SK-N-SH treated with all-trans-retinoic acid at 6 μM for 48 hours (cell line): Measurements from ENCODE around the gene CD274.
"Not testable (repeated sequence)": the region's sequence is repeated elsewhere in the genome, so short reads cannot be mapped to it uniquely, and the experiment has no call there.

ENCODE experiments used
- ATAC-seq: fragments of 200-7000 bp; cut with Tn5 transposase; 3 replicates; pipeline ENCODE4 v1.9.1; 2020; ENCODE audit warnings: mild to moderate bottlenecking, moderate library complexity
- ARNTL ChIP-seq: fragments of 450-650 bp; formaldehyde crosslinking; IDR thresholded peaks from 2 replicates; pipeline ENCODE4 v1.5.0; 2020; ENCODE audit warnings: low read depth, mild to moderate bottlenecking, moderate library complexity, borderline replicate concordance
- BACH2 ChIP-seq: fragments of 250-450 bp; sonication (Bioruptor Pico); IDR thresholded peaks from 2 replicates; pipeline ENCODE4 v1.9.0; 2021; ENCODE audit warnings: mild to moderate bottlenecking, borderline replicate concordance
- CSDC2 ChIP-seq: fragments of 250-450 bp; sonication (Bioruptor Pico); IDR thresholded peaks from 2 replicates; pipeline ENCODE4 v1.5.0; 2020; ENCODE audit warnings: mild to moderate bottlenecking, moderate library complexity
- ESRRG ChIP-seq: fragments of 250-450 bp; sonication (Bioruptor Pico); IDR thresholded peaks from 2 replicates; pipeline ENCODE4 v1.6.1; 2021; ENCODE audit warnings: mild to moderate bottlenecking
- GLIS3 ChIP-seq: fragments of 250-450 bp; sonication (Bioruptor Pico); IDR thresholded peaks from 2 replicates; pipeline ENCODE4 v1.5.0; 2020; ENCODE audit warnings: mild to moderate bottlenecking, moderate library complexity
- ISL1 ChIP-seq: fragments of 250-450 bp; sonication (Bioruptor Pico); IDR thresholded peaks from 2 replicates; pipeline ENCODE4 v2.1.2; 2022; ENCODE audit warnings: mild to moderate bottlenecking, moderate library complexity
- OSR1 ChIP-seq: fragments of 250-450 bp; sonication (Bioruptor Pico); IDR thresholded peaks from 2 replicates; pipeline ENCODE4 v1.8.0; 2022; ENCODE audit warnings: moderate library complexity, mild to moderate bottlenecking, inconsistent platforms
- PPARA ChIP-seq: fragments of 250-450 bp; sonication (Bioruptor Pico); IDR thresholded peaks from 2 replicates; pipeline ENCODE4 v1.5.0; 2020; ENCODE audit warnings: mild to moderate bottlenecking, borderline replicate concordance
- RARB ChIP-seq: fragments of 250-450 bp; sonication (Bioruptor Pico); IDR thresholded peaks from 2 replicates; pipeline ENCODE4 v1.8.0; 2021; ENCODE audit warnings: mild to moderate bottlenecking, moderate library complexity
- SNAI2 ChIP-seq: fragments of 250-450 bp; sonication (Bioruptor Pico); IDR thresholded peaks from 2 replicates; pipeline ENCODE4 v1.5.0; 2020; ENCODE audit warnings: mild to moderate bottlenecking, moderate library complexity
- TCF4 ChIP-seq: fragments of 250-450 bp; sonication (Bioruptor Pico); IDR thresholded peaks from 2 replicates; pipeline ENCODE4 v1.8.0; 2021; ENCODE audit warnings: mild to moderate bottlenecking, moderate library complexity, borderline replicate concordance
- TOX ChIP-seq: fragments of 250-450 bp; sonication (Bioruptor Pico); IDR thresholded peaks from 2 replicates; pipeline ENCODE4 v1.8.0; 2021; ENCODE audit warnings: mild to moderate bottlenecking, moderate library complexity, borderline replicate concordance
- ZC3H10 ChIP-seq: fragments of 250-450 bp; sonication (Bioruptor Pico); IDR thresholded peaks from 2 replicates; pipeline ENCODE4 v1.5.1; 2021; ENCODE audit warnings: mild to moderate bottlenecking, moderate library complexity
- ZFP3 ChIP-seq: fragments of 250-450 bp; sonication (Bioruptor Pico); IDR thresholded peaks from 2 replicates; pipeline ENCODE4 v1.5.0; 2020; ENCODE audit warnings: mild to moderate bottlenecking, moderate library complexity
- ZFP30 ChIP-seq: fragments of 450-650 bp; formaldehyde crosslinking; IDR thresholded peaks from 2 replicates; pipeline ENCODE4 v1.5.0; 2022; ENCODE audit warnings: mild to moderate bottlenecking, moderate library complexity
- ZNF565 ChIP-seq: fragments of 450-650 bp; formaldehyde crosslinking; conservative IDR thresholded peaks from 2 replicates; pipeline ENCODE4 v1.5.0; 2020; ENCODE audit warnings: low read depth, mild to moderate bottlenecking, moderate library complexity
- ZNF70 ChIP-seq: fragments of 450-650 bp; formaldehyde crosslinking; IDR thresholded peaks from 2 replicates; pipeline ENCODE4 v1.5.0; 2020; ENCODE audit warnings: mild to moderate bottlenecking, moderate library complexity
- ZNF8 ChIP-seq: fragments of 450-650 bp; formaldehyde crosslinking; IDR thresholded peaks from 2 replicates; pipeline ENCODE4 v1.5.0; 2020; ENCODE audit warnings: mild to moderate bottlenecking, moderate library complexity
- TF ChIP-seq, protein P1 (sequence below): fragments of 250-450 bp; sonication (Bioruptor Pico); IDR thresholded peaks from 2 replicates; pipeline ENCODE4 v1.8.0; 2020; ENCODE audit warnings: mild to moderate bottlenecking, moderate library complexity, borderline replicate concordance
- TF ChIP-seq, protein P2 (sequence below): fragments of 250-450 bp; sonication (Bioruptor Pico); IDR thresholded peaks from 2 replicates; pipeline ENCODE4 v1.5.0; 2020; ENCODE audit warnings: mild to moderate bottlenecking, moderate library complexity
- TF ChIP-seq, protein P3 (sequence below): fragments of 250-450 bp; sonication (Bioruptor Pico); IDR thresholded peaks from 2 replicates; pipeline ENCODE4 v1.5.1; 2021; ENCODE audit warnings: mild to moderate bottlenecking, moderate library complexity
- TF ChIP-seq, protein P4 (sequence below): fragments of 250-450 bp; sonication (Bioruptor Pico); IDR thresholded peaks from 2 replicates; pipeline ENCODE4 v1.8.0; 2021; ENCODE audit warnings: low read depth, mild to moderate bottlenecking, moderate library complexity, borderline replicate concordance
- TF ChIP-seq, protein P5 (sequence below): fragments of 250-450 bp; sonication (Bioruptor Pico); IDR thresholded peaks from 2 replicates; pipeline ENCODE4 v1.5.1; 2020; ENCODE audit warnings: low read depth, mild to moderate bottlenecking, moderate library complexity

CD274 gene

DNA sequence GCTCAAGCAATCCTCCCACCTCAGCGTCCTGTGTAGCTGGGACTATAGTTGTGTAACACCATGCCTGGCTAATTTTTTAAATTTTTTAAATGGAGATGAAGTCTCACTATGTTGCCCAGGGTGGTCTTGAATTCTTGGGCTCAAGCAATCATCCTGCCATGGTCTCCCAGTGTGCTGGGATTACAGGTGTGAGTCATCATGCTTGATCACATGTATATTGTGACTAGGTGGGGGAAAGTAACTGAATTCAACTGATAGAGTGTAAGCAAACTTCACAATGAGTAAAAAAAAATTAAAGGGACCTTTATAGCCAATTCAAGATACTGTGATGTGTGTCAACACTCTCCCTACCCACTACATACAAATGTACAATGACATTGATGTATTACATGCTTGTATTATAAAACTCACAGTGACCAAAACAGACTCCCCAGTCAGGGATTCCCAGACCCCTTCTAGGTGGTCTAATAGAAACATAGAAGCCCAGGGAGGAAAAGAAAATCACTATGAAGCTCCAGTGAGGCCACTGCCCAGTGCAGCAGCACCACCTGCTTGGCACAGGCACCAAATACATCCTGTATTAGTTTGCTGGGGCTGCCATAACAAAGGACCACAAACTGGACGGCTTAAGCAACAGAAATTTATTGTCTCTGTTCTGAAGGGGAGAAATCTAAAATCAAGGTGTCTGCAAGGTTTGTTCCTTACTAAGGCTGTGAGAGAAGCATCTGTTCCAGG lies 21.4 kb upstream of the CD274 start:
- no peak for TF ChIP-seq CSDC2 (CRISPR knock-in tag)
- ATAC-seq = no peak

DNA sequence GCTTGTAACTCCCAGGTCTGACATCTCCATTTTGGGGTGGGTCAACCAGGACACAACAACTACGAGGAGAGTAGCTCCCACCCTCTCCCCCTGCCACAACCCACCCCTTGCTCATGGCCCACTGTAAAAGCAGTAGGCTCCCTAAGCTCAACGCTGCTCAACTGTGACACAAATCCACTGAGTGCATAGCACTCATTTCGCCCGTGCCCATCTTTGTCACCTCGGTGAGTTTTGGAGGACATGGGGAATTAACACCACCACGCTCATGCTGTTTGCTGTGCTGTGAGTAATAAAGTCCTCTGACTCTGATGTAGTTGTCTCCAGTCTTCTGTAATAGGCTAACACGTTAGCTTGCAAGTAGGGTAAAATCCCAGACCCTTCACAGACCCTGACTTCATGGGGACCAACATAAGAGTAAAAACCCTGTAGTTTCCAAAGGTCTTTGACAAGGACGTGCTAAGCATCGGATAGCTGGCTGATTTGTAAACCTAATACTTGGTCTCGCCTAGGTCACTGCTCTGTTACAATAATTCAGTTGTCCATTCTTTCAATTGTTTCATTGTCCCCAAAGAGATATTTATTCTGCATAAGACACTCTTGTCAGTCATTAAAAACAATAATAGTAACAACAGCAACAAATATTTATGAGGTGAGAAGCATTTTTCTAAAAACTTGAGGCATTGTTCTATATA lies 20.3 kb upstream of the CD274 start:
- TF ChIP-seq SNAI2 (CRISPR knock-in tag) (no peak), TCF4 (no peak), PPARA (no peak), ARNTL (CRISPR knock-in tag) (no peak), BACH2 (CRISPR knock-in tag) (no peak), RARB (CRISPR knock-in tag) (no peak), ZNF70 (CRISPR knock-in tag) (no peak), GLIS3 (CRISPR knock-in tag) (no peak), ZFP30 (CRISPR knock-in tag) (no peak), ZNF8 (CRISPR knock-in tag) (no peak), ISL1 (CRISPR knock-in tag) (no peak), TOX (CRISPR knock-in tag) (no peak), CSDC2 (CRISPR knock-in tag) (no peak)
- TF ChIP-seq, protein P1, sequence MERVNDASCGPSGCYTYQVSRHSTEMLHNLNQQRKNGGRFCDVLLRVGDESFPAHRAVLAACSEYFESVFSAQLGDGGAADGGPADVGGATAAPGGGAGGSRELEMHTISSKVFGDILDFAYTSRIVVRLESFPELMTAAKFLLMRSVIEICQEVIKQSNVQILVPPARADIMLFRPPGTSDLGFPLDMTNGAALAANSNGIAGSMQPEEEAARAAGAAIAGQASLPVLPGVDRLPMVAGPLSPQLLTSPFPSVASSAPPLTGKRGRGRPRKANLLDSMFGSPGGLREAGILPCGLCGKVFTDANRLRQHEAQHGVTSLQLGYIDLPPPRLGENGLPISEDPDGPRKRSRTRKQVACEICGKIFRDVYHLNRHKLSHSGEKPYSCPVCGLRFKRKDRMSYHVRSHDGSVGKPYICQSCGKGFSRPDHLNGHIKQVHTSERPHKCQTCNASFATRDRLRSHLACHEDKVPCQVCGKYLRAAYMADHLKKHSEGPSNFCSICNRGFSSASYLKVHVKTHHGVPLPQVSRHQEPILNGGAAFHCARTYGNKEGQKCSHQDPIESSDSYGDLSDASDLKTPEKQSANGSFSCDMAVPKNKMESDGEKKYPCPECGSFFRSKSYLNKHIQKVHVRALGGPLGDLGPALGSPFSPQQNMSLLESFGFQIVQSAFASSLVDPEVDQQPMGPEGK (CRISPR knock-in tag) = no peak
- ATAC-seq = no peak

DNA sequence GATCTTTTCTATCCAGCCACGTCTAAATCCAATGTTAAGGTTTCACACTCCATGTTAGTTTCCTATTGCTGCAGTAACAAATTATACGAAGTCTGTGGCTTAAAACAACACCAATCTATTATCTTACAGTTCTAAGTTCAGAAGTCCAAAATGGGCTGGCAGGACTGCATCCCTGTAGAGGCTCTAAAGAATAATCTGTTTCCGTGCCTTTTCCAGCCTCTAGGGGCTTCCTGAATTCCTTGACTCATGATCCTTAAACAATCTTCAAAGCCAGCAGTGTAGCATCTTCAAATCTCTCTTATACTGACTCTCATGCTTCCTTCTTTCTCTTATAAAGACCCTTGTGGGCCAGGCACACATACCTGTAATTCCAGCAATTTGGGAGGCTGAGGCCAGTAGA lies 19.4 kb upstream of the CD274 start:
- TF ChIP-seq ZNF8 (CRISPR knock-in tag) (no peak), ZFP30 (CRISPR knock-in tag) (no peak), OSR1 (CRISPR knock-in tag) (no peak), TCF4 (no peak), CSDC2 (CRISPR knock-in tag) (no peak), PPARA (no peak), ZFP3 (CRISPR knock-in tag) (no peak), ISL1 (CRISPR knock-in tag) (no peak), ARNTL (CRISPR knock-in tag) (no peak), RARB (CRISPR knock-in tag) (no peak), ZNF70 (CRISPR knock-in tag) (no peak), ZNF565 (CRISPR knock-in tag) (no peak), TOX (CRISPR knock-in tag) (no peak), SNAI2 (CRISPR knock-in tag) (no peak), ZC3H10 (CRISPR knock-in tag) (no peak), ESRRG (CRISPR knock-in tag) (no peak)
- TF ChIP-seq, protein P2, sequence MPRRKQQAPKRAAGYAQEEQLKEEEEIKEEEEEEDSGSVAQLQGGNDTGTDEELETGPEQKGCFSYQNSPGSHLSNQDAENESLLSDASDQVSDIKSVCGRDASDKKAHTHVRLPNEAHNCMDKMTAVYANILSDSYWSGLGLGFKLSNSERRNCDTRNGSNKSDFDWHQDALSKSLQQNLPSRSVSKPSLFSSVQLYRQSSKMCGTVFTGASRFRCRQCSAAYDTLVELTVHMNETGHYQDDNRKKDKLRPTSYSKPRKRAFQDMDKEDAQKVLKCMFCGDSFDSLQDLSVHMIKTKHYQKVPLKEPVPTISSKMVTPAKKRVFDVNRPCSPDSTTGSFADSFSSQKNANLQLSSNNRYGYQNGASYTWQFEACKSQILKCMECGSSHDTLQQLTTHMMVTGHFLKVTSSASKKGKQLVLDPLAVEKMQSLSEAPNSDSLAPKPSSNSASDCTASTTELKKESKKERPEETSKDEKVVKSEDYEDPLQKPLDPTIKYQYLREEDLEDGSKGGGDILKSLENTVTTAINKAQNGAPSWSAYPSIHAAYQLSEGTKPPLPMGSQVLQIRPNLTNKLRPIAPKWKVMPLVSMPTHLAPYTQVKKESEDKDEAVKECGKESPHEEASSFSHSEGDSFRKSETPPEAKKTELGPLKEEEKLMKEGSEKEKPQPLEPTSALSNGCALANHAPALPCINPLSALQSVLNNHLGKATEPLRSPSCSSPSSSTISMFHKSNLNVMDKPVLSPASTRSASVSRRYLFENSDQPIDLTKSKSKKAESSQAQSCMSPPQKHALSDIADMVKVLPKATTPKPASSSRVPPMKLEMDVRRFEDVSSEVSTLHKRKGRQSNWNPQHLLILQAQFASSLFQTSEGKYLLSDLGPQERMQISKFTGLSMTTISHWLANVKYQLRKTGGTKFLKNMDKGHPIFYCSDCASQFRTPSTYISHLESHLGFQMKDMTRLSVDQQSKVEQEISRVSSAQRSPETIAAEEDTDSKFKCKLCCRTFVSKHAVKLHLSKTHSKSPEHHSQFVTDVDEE (CRISPR knock-in tag) = no peak
- TF ChIP-seq, protein P3, sequence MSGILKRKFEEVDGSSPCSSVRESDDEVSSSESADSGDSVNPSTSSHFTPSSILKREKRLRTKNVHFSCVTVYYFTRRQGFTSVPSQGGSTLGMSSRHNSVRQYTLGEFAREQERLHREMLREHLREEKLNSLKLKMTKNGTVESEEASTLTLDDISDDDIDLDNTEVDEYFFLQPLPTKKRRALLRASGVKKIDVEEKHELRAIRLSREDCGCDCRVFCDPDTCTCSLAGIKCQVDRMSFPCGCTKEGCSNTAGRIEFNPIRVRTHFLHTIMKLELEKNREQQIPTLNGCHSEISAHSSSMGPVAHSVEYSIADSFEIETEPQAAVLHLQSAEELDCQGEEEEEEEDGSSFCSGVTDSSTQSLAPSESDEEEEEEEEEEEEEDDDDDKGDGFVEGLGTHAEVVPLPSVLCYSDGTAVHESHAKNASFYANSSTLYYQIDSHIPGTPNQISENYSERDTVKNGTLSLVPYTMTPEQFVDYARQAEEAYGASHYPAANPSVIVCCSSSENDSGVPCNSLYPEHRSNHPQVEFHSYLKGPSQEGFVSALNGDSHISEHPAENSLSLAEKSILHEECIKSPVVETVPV (CRISPR knock-in tag) = no peak
- TF ChIP-seq, protein P4, sequence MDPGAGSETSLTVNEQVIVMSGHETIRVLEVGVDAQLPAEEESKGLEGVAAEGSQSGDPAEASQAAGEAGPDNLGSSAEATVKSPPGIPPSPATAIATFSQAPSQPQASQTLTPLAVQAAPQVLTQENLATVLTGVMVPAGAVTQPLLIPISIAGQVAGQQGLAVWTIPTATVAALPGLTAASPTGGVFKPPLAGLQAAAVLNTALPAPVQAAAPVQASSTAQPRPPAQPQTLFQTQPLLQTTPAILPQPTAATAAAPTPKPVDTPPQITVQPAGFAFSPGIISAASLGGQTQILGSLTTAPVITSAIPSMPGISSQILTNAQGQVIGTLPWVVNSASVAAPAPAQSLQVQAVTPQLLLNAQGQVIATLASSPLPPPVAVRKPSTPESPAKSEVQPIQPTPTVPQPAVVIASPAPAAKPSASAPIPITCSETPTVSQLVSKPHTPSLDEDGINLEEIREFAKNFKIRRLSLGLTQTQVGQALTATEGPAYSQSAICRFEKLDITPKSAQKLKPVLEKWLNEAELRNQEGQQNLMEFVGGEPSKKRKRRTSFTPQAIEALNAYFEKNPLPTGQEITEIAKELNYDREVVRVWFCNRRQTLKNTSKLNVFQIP (CRISPR knock-in tag) = no peak
- TF ChIP-seq, protein P5, sequence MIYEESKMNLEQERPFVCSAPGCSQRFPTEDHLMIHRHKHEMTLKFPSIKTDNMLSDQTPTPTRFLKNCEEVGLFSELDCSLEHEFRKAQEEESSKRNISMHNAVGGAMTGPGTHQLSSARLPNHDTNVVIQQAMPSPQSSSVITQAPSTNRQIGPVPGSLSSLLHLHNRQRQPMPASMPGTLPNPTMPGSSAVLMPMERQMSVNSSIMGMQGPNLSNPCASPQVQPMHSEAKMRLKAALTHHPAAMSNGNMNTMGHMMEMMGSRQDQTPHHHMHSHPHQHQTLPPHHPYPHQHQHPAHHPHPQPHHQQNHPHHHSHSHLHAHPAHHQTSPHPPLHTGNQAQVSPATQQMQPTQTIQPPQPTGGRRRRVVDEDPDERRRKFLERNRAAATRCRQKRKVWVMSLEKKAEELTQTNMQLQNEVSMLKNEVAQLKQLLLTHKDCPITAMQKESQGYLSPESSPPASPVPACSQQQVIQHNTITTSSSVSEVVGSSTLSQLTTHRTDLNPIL (CRISPR knock-in tag) = no peak
- 0 out of 3 replicates have a peak, but pooled peaks have one; percentile 22 for ATAC-seq

DNA sequence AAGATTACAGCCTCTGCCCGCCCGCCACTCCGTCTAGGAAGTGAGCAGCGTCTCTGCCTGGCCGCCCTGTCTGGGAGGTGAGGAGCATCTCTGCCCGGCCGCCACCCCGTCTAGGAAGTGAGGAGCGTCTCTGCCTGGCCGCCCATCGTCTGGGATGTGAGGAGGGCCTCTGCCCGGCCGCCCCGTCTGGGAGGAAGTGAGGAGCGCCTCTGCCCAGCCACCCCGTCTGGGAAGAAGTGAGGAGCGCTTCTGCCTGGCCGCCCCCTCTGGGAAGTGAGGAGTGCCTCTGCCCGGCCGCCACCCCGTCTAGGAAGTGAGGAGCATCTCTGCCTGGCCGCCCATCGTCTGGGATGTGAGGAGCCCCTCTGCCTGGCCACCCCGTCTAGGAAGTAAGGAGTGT lies 17.5 kb upstream of the CD274 start:
- ATAC-seq = not testable (repeated sequence)

DNA sequence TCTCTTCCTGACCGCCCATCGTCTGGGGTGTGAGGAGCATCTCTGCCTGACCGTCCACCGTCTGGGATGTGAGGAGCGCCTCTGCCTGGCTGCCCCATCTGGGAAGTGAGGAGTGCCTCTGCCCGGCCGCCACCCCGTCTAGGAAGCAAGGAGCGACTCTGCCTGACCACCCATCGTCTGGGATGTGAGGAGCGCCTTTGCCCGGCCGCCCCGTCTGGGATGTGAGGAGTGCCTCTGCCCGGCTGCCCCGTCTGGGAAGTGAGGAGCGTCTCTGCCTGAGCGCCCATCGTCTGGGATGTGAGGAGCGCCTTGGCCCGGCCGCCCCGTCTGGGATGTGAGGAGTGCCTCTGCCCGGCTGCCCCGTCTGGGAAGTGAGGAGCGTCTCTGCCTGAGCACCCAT lies 17.0 kb upstream of the CD274 start:
- ATAC-seq = not testable (repeated sequence)
